ENCODE data around the gene JAZF1. TPM values are rescaled to one million over a fixed set of nuclear protein-coding genes. Genes with fewer than 3 reads are reported as not detected.

The JAZF1 gene
- total RNA-seq, 2 experiments from 2014 or later, result 2.8 to 3.3 TPM

- no peak overlapping the region for H3K27ac Mint-ChIP-seq
- POLR2A ChIA-PET, result no interaction called here
These were observed 118.2 kb downstream of the JAZF1 start for GRCh38 chr7:28062197-28062991.

GRCh38 chr7:28061824-28062196, 118.8 kb downstream of the JAZF1 start:
- Mint-ChIP-seq H3K4me3 (no peak overlapping the region), H3K9me3 (ENCODE audit: insufficient read depth) (no peaks in the 10 kb centered on the region), H3K4me1 (ENCODE audit: low read depth) (no peaks in the 10 kb centered on the region), H3K27ac (no peak overlapping the region), H3K36me3 (ENCODE audit: low read depth) (no peaks in the 10 kb centered on the region), H3K27me3 (ENCODE audit: low read depth) (peaks cover 14% of the 10 kb centered on the region)
- DNase-seq (no peak), ATAC-seq (no peak)
- CTCF ChIA-PET, result interaction anchor here (0.5 to 4.3 kb wide), 32 partner anchors 8 to 866 kb away, joined by 3 to 56 read pairs (median 4); no protein-coding TSS in a partner anchor
- POLR2A ChIA-PET, result interaction anchor here (0.6 kb wide), 1 partner anchor 222 kb away, joined by 3 read pairs; no protein-coding TSS in a partner anchor

More at GRCh38 chr7:28062197-28062991, 118.2 kb downstream of the JAZF1 start:
- Mint-ChIP-seq H3K9me3 (ENCODE audit: insufficient read depth) (no peaks in the 10 kb centered on the region), H3K36me3 (ENCODE audit: low read depth) (no peaks in the 10 kb centered on the region), H3K4me1 (ENCODE audit: low read depth) (no peaks in the 10 kb centered on the region), H3K27me3 (ENCODE audit: low read depth) (peaks cover 14% of the 10 kb centered on the region), H3K4me3 (no peak overlapping the region)
- DNase-seq (peak; percentile 62), ATAC-seq (peak; percentile 63)
- CTCF ChIA-PET, result interaction anchor here (0.5 to 4.3 kb wide), 33 partner anchors 9 to 866 kb away, joined by 3 to 56 read pairs (median 4); no protein-coding TSS in a partner anchor

GRCh38 chr7:28060371-28060950, 120.1 kb downstream of the JAZF1 start:
- DNase-seq (no peak), ATAC-seq (no peak)
- no peak overlapping the region for H3K4me3 Mint-ChIP-seq
- H3K27ac Mint-ChIP-seq, result no peak overlapping the region
- POLR2A ChIA-PET, result no interaction called here
- H3K4me1 Mint-ChIP-seq (ENCODE audit: low read depth), result no peaks in the 10 kb centered on the region
- no peaks in the 10 kb centered on the region for H3K9me3 Mint-ChIP-seq (ENCODE audit: insufficient read depth)
- H3K27me3 Mint-ChIP-seq (ENCODE audit: low read depth), result peaks cover 16% of the 10 kb centered on the region
- CTCF ChIA-PET, result interaction anchor here (0.8 to 4.3 kb wide), 7 partner anchors 11 to 36 kb away, joined by 3 to 56 read pairs (median 24); no protein-coding TSS in a partner anchor
- no peaks in the 10 kb centered on the region for H3K36me3 Mint-ChIP-seq (ENCODE audit: low read depth)

- no peak for DNase-seq
- ChIA-PET POLR2A (no interaction called here), CTCF (interaction anchor here (0.9 to 1.1 kb wide), 2 partner anchors 23 to 42 kb away, joined by 3 to 6 read pairs; no protein-coding TSS in a partner anchor)
- Mint-ChIP-seq H3K27ac (no peak overlapping the region), H3K4me3 (no peak overlapping the region), H3K27me3 (ENCODE audit: low read depth) (peaks cover 10% of the 10 kb centered on the region), H3K9me3 (ENCODE audit: insufficient read depth) (no peaks in the 10 kb centered on the region), H3K36me3 (ENCODE audit: low read depth) (no peaks in the 10 kb centered on the region), H3K4me1 (ENCODE audit: low read depth) (no peaks in the 10 kb centered on the region)
- no peak for ATAC-seq
These were observed 125.4 kb downstream of the JAZF1 start for GRCh38 chr7:28055161-28055544.

- POLR2A ChIA-PET, result no interaction called here
- H3K27ac Mint-ChIP-seq, result no peak overlapping the region
- H3K27me3 Mint-ChIP-seq (ENCODE audit: low read depth), result peaks cover 8% of the 10 kb centered on the region
- DNase-seq (no peak), ATAC-seq (no peak)
- CTCF ChIA-PET, result no interaction called here
- H3K36me3 Mint-ChIP-seq (ENCODE audit: low read depth), result no peaks in the 10 kb centered on the region
- H3K4me3 Mint-ChIP-seq, result no peak overlapping the region
- no peaks in the 10 kb centered on the region for H3K9me3 Mint-ChIP-seq (ENCODE audit: insufficient read depth)
- H3K4me1 Mint-ChIP-seq (ENCODE audit: low read depth), result no peaks in the 10 kb centered on the region
These were observed 125.9 kb downstream of the JAZF1 start for GRCh38 chr7:28054531-28055160.

- Mint-ChIP-seq H3K27me3 (ENCODE audit: low read depth) (peaks cover 4% of the 10 kb centered on the region), H3K4me1 (ENCODE audit: low read depth) (no peaks in the 10 kb centered on the region), H3K4me3 (no peak overlapping the region), H3K27ac (no peak overlapping the region), H3K9me3 (ENCODE audit: insufficient read depth) (no peaks in the 10 kb centered on the region), H3K36me3 (ENCODE audit: low read depth) (no peaks in the 10 kb centered on the region)
- ChIA-PET CTCF (interaction anchor here (1.0 to 1.4 kb wide), 2 partner anchors 9 to 25 kb away, joined by 3 to 4 read pairs; no protein-coding TSS in a partner anchor), POLR2A (no interaction called here)
- DNase-seq, result no peak
- ATAC-seq, result no peak
These were observed 127.7 kb downstream of the JAZF1 start for GRCh38 chr7:28052933-28053332.

GRCh38 chr7:28048694-28049093, 131.9 kb downstream of the JAZF1 start:
- Mint-ChIP-seq H3K9me3 (ENCODE audit: insufficient read depth) (no peaks in the 10 kb centered on the region), H3K27me3 (ENCODE audit: low read depth) (peaks cover 7% of the 10 kb centered on the region), H3K4me1 (ENCODE audit: low read depth) (no peaks in the 10 kb centered on the region), H3K36me3 (ENCODE audit: low read depth) (no peaks in the 10 kb centered on the region), H3K4me3 (no peak overlapping the region), H3K27ac (no peak overlapping the region)
- POLR2A ChIA-PET, result no interaction called here
- CTCF ChIA-PET, result interaction anchor here (1.4 kb wide), 1 partner anchor 47 kb away, joined by 3 read pairs; no protein-coding TSS in a partner anchor
- ATAC-seq (no peak), DNase-seq (no peak)

- Mint-ChIP-seq H3K27ac (no peak overlapping the region), H3K36me3 (ENCODE audit: low read depth) (no peaks in the 10 kb centered on the region), H3K27me3 (ENCODE audit: low read depth) (peaks cover 7% of the 10 kb centered on the region), H3K4me1 (ENCODE audit: low read depth) (no peaks in the 10 kb centered on the region), H3K4me3 (no peak overlapping the region), H3K9me3 (ENCODE audit: insufficient read depth) (no peaks in the 10 kb centered on the region)
- POLR2A ChIA-PET, result no interaction called here
- CTCF ChIA-PET, result interaction anchor here (1.5 kb wide), 2 partner anchors 16 to 850 kb away, joined by 3 to 4 read pairs; no protein-coding TSS in a partner anchor
- ATAC-seq (no peak), DNase-seq (no peak)
These were observed 134.6 kb downstream of the JAZF1 start for GRCh38 chr7:28046035-28046434.

- no peak for DNase-seq
- Mint-ChIP-seq H3K27ac (no peak overlapping the region), H3K4me3 (no peak overlapping the region), H3K27me3 (ENCODE audit: low read depth) (peaks cover 7% of the 10 kb centered on the region), H3K9me3 (ENCODE audit: insufficient read depth) (no peaks in the 10 kb centered on the region), H3K4me1 (ENCODE audit: low read depth) (no peaks in the 10 kb centered on the region), H3K36me3 (ENCODE audit: low read depth) (no peaks in the 10 kb centered on the region)
- POLR2A ChIA-PET, result no interaction called here
- CTCF ChIA-PET, result interaction anchor here (1.5 kb wide), 1 partner anchor 849 kb away, joined by 3 read pairs; no protein-coding TSS in a partner anchor
- ATAC-seq, result no peak
These were observed 135.0 kb downstream of the JAZF1 start for GRCh38 chr7:28045592-28045991.

- ATAC-seq (no peak), DNase-seq (no peak)
- H3K4me1 Mint-ChIP-seq (ENCODE audit: low read depth), result no peaks in the 10 kb centered on the region
- H3K9me3 Mint-ChIP-seq (ENCODE audit: insufficient read depth), result no peaks in the 10 kb centered on the region
- H3K36me3 Mint-ChIP-seq (ENCODE audit: low read depth), result no peaks in the 10 kb centered on the region
- ChIA-PET CTCF (no interaction called here), POLR2A (no interaction called here)
- H3K27me3 Mint-ChIP-seq (ENCODE audit: low read depth), result peaks cover 7% of the 10 kb centered on the region
- H3K27ac Mint-ChIP-seq, result no peak overlapping the region
- no peak overlapping the region for H3K4me3 Mint-ChIP-seq
These were observed 135.8 kb downstream of the JAZF1 start for GRCh38 chr7:28044825-28045224.

- ATAC-seq (no peak), DNase-seq (no peak)
- ChIA-PET POLR2A (no interaction called here), CTCF (interaction anchor here (1.1 to 1.5 kb wide), 2 partner anchors 18 to 19 kb away, joined by 3 read pairs; no protein-coding TSS in a partner anchor)
- no peaks in the 10 kb centered on the region for H3K9me3 Mint-ChIP-seq (ENCODE audit: insufficient read depth)
- peaks cover 5% of the 10 kb centered on the region for H3K27me3 Mint-ChIP-seq (ENCODE audit: low read depth)
- no peak overlapping the region for H3K27ac Mint-ChIP-seq
- H3K36me3 Mint-ChIP-seq (ENCODE audit: low read depth), result no peaks in the 10 kb centered on the region
- no peak overlapping the region for H3K4me3 Mint-ChIP-seq
- no peaks in the 10 kb centered on the region for H3K4me1 Mint-ChIP-seq (ENCODE audit: low read depth)
These were observed 137.9 kb downstream of the JAZF1 start for GRCh38 chr7:28042721-28043120.
